Measurements from ENCODE around the gene DGKQ.
"Not testable (repeated sequence)": the region's sequence is repeated elsewhere in the genome, so short reads cannot be mapped to it uniquely, and the experiment has no call there.

DGKQ gene

GRCh38 chr4:1010395-1011021 is 37.1 kb upstream of the DGKQ start:
- DNase-seq = peak in 3 of 51 donors; percentile 17 to 44 (median 25)

- DNase-seq = peak in 38 of 51 donors; percentile 13 to 83 (median 52)
These were observed 36.4 kb upstream of the DGKQ start for GRCh38 chr4:1009542-1010394.

GRCh38 chr4:1008840-1009541 is 35.6 kb upstream of the DGKQ start:
- DNase-seq = peak in 5 of 51 donors; percentile 25 to 56 (median 47)

DNA sequence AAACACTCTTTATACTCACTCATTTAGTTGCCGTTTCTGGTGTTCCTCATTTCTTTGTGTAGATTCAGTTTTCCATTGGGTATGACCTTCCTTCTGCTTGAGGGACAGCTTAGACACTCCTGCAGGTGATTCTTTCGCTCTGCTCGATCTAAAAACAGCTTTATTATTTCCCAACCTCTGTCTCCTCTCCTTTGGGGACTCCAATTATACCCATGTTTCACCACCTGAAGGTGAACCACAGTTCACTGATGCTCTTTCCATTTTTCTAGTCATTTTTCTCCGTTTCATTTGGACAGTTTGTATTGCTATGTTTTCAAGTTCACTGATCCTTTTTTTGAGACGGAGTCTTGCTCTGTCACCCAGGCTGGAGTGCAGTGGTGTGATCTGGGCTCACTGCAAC is 33.5 kb upstream of the DGKQ start:
- no peak for DNase-seq

DNA sequence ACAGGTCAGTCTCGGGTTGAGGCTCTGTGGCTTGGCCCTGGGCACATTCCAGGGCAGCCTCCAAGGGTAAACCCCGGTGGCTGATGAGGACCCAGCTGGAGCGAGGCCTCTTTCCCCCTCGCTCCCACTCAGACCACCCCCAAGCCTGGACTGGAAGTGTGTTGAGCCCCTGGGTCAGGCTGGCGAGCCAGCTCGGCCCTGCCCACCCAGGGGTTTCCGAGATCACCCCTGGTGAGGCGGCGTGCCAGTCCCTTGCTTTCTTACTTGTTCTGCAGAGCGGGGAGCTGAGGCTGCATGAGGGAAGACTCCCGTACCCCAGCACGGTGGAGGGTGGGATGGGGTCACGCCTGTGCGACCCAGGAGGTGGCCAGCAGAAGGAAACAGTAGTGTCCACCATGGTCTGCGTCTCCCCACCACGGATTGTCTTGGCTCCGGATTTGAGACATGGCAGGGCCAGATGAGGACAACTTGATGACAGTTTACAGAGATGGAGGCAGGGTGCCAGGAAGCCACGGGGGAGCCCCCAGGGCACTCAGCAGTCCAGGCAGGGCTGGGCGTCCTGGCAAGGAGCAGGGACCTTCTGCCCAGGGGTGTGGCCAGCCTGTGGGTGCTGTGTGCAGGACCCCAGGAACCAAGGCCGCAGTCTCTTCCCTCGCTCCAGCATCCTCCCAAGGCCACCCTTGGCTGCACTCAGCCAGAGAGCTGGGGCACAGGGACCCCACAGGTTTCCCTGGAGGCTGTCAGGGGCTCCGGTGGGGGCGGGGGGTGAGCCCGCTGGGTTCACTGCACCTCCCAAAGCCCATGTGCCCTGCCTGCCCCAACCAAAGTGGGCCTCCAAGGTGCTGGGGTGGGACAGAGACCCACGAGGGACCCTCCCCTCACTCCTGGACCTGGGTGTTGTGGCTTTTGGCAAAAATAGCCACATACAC is 31.5 kb upstream of the DGKQ start:
- no peak for DNase-seq

GRCh38 chr4:1004071-1004418 is 30.7 kb upstream of the DGKQ start:
- DNase-seq = no peak

- DNase-seq = no peak
These were observed 30.1 kb upstream of the DGKQ start for GRCh38 chr4:1003271-1004070.

- no peak for DNase-seq
These were observed 29.4 kb upstream of the DGKQ start for GRCh38 chr4:1002631-1003251.

DNA sequence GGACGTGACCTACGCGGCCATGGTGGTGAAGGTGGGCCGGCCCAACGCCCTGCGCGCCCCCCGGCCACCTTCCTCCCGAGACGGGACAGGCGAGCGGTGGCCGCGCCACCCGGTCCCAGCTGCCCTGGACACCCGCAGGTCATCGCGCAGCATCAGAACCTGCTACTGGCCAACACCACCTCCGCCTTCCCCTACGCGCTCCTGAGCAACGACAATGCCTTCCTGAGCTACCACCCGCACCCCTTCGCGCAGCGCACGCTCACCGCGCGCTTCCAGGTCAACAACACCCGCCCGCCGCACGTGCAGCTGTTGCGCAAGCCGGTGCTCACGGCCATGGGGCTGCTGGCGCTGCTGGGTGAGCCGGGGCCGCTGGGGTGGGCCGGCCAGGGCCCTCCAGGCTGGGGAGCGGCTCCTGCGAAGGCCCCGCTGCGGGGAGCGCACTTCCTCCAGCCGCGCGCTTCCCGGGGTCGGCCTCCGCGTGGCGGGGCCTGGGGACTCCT is 28.8 kb upstream of the DGKQ start:
- no peak for DNase-seq

DNA sequence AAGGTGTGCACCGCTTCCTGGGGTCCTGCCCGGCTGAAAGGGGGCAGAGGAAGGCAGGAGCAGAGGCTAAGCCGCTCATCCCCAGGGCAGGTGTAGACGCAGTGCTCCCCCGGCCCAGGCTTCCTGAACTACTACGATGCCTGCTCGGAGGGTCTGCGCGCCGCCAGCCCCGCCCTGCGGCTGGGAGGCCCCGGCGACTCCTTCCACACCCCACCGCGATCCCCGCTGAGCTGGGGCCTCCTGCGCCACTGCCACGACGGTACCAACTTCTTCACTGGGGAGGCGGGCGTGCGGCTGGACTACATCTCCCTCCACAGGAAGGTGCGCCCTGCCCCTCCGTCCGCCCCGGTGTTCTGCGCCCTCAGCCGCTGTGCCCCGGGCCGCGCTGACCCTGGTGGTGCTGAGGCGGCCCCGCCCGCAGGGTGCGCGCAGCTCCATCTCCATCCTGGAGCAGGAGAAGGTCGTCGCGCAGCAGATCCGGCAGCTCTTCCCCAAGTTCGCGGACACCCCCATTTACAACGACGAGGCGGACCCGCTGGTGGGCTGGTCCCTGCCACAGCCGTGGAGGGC is 28.3 kb upstream of the DGKQ start:
- no peak for DNase-seq

DNA sequence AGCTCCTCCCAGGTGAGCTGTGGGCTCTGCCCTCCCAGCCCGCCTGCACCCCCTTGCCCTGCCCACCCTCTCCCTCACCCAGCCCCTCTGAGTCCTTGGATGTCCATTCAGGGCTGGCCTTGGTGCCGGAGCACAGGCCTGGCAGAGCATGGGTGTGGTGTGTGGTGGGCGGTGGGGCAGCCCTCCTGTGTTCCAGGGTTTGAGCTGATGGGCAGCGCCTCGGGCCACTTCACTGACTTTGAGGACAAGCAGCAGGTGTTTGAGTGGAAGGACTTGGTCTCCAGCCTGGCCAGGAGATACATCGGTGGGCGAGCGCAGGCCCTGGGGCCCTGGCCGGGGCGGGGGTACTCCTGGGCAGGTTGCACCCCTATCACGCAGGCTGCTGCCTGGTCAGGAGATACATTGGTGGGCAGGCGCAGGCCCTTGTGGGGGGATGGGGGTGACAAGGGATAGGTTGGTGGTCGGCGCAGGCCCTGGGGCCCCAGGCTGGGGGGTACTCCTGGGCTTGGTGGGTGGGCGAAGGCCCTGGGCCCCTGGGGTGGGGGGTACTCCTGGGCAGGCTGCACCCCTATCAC is 27.4 kb upstream of the DGKQ start:
- DNase-seq = no peak

GRCh38 chr4:999882-1000425 is 26.6 kb upstream of the DGKQ start:
- DNase-seq = no peak

- not testable (repeated sequence) for DNase-seq
These were observed 26.0 kb upstream of the DGKQ start for GRCh38 chr4:999240-999863.

- no peak for DNase-seq
These were observed 24.8 kb upstream of the DGKQ start for GRCh38 chr4:998096-998691.

DNA sequence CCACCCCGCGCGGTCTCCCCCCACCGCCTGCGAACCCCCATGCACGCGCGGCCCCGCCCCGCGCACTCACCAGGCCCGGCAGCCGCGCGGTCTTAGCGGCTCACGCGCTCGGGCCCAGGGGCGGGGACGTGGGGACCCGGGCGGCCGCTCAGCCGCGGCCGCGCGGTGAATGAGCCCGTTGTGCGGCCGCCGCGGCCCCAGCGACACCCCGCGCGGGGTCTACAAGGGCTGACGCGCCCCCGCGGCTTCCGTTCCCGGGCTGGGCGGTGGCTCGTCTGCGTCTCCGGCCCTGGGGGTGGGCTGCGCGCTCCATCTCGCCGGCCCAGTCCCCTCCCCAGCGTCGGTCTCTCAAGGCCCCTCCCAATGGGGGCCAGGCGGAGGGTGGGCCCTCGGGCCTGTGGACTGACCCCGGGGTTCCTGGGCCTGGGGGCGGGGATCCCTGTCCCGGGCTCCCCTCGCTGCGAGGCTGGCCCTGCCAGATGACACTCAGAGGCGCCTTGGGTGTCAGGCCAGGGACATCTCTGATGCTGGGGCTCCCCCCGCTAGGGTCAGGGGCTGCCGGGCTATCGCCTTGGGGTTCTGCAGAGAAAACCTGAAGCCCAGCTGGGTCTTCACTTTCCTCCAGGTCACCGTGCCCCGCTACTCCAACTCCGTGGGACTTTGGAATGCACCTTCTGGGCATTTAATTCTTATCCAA is 24.2 kb upstream of the DGKQ start:
- peak in 17 of 51 donors; percentile 12 to 69 (median 33) for DNase-seq

GRCh38 chr4:996997-997374 is 23.6 kb upstream of the DGKQ start:
- no peak for DNase-seq
